ENCODE data around the gene ZFYVE21.

DNA sequence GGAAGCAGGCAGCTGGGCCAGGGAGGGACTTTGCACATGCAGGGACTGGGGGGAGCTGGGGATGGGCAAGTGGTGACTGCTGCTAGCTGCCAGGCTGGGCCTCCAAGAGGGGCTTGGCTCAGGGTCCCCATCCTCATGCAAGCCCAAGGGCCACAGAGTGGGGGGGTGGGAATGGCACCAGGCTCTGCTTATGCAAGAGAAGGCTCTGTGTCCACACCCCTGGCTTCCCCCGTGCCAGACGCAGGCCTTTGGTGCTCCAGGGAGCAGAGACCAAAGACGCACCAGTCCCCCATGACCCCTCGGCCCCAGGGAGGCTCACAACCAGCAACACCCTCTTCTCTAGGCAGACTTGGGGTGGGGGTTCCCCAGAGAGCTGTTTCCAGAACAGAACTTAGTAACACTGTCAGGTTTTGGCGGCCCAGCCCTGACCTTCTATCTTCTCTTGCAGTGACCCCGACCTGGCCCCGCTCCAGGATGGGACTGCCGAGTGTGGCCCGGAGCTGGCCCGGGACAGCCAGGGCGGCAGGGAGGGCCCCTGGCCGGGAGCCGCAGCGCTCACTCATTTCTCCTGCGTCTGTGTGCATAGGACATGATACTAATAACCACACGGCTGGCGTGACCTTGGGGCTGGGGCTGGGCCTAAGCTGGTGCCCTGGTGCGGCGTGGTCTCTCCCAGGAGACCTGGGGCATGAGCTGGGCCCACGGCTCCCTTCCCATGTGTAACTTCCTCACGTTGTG, 14.7 kb upstream of the ZFYVE21 start:
- TF ChIP-seq, protein P1, sequence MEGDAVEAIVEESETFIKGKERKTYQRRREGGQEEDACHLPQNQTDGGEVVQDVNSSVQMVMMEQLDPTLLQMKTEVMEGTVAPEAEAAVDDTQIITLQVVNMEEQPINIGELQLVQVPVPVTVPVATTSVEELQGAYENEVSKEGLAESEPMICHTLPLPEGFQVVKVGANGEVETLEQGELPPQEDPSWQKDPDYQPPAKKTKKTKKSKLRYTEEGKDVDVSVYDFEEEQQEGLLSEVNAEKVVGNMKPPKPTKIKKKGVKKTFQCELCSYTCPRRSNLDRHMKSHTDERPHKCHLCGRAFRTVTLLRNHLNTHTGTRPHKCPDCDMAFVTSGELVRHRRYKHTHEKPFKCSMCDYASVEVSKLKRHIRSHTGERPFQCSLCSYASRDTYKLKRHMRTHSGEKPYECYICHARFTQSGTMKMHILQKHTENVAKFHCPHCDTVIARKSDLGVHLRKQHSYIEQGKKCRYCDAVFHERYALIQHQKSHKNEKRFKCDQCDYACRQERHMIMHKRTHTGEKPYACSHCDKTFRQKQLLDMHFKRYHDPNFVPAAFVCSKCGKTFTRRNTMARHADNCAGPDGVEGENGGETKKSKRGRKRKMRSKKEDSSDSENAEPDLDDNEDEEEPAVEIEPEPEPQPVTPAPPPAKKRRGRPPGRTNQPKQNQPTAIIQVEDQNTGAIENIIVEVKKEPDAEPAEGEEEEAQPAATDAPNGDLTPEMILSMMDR (IDR thresholded peaks at IDR 0.05; ENCODE audit: poor library complexity) = no peak
- no peak for TF ChIP-seq EZH2phosphoT487 (IDR thresholded peaks at IDR 0.05; ENCODE audit: low read depth, severe bottlenecking, unreplicated experiment)

All from hepatocyte (in vitro differentiated cells).